Thyroid gland (tissue), 4 donors: ENCODE measurements around the gene TNFAIP1.

Experiments used
- CTCF ChIP-seq, 6 experiments: fragments of 200-600 bp in 3 of 6; fragments of 450-650 bp in 3 of 6; sonication (generic) in 3 of 6; IDR thresholded peaks; one replicate each; pipeline ENCODE4 v1.5.1; 2016 to 2019; ENCODE audit warnings: antibody characterized with exemption in 6 of 6, mild to moderate bottlenecking in 2 of 6, inconsistent platforms in 1 of 6, moderate library complexity in 1 of 6
- POLR2A ChIP-seq, 2 donors: fragments of 450-650 bp; IDR thresholded peaks; one replicate each; pipeline ENCODE4 v1.6.1; 2017; ENCODE audit warnings: antibody characterized with exemption in 2 of 2, mild to moderate bottlenecking in 2 of 2, moderate library complexity in 1 of 2

GRCh38 chr17:28345419-28346198, 10.0 kb downstream of the TNFAIP1 start:
- no peak for TF ChIP-seq CTCF (IDR thresholded peaks at IDR 0.05)
- no peak for TF ChIP-seq POLR2A (IDR thresholded peaks at IDR 0.05)
